ENCODE measurements around the gene HAND1.

The HAND1 gene

GRCh38 chr5:154480847-154481246, 2.8 kb upstream of the HAND1 start:
- Histone ChIP-seq H3K9me3 (ENCODE audit: insufficient read depth, low read depth, low read length) (no peaks in the 10 kb centered on the region), H3K4me1 (ENCODE audit: insufficient read depth, low read length, poor library complexity, severe bottlenecking) (no peaks in the 10 kb centered on the region), H3F3A (ENCODE audit: low read depth) (no peaks in the 10 kb centered on the region), H3K79me2 (ENCODE audit: insufficient read depth, low read length) (no peaks in the 10 kb centered on the region), H2AFZ (ENCODE audit: low read length) (no peak overlapping the region), H3K9me2 (replicated peaks; ENCODE audit: low read depth, low read length) (no peaks in the 10 kb centered on the region), H3K4me3 (ENCODE audit: low read length, poor library complexity, severe bottlenecking) (no peak overlapping the region), H3K4me2 (ENCODE audit: low read depth, low read length, poor library complexity, severe bottlenecking) (no peak overlapping the region), H3K9ac (ENCODE audit: low read depth, low read length, poor library complexity, severe bottlenecking) (no peak overlapping the region), H3K36me3 (ENCODE audit: insufficient read depth, low read length) (no peaks in the 10 kb centered on the region), H4K20me1 (ENCODE audit: insufficient read depth, low read length, poor library complexity, severe bottlenecking) (no peaks in the 10 kb centered on the region), H3K27me3 (ENCODE audit: insufficient read depth, low read length, poor library complexity, severe bottlenecking) (no peaks in the 10 kb centered on the region)
- TF ChIP-seq CTCF (conservative IDR thresholded peaks at IDR 0.05; ENCODE audit: low read length) (no peak), EZH2phosphoT487 (IDR thresholded peaks at IDR 0.05; ENCODE audit: borderline replicate concordance) (no peak)

GRCh38 chr5:154479944-154480750, 2.1 kb upstream of the HAND1 start:
- H3K4me1 ChIP-seq (ENCODE audit: insufficient read depth, low read length, poor library complexity, severe bottlenecking) = no peaks in the 10 kb centered on the region
- no peaks in the 10 kb centered on the region for H3F3A ChIP-seq (ENCODE audit: low read depth)
- no peaks in the 10 kb centered on the region for H3K9me2 ChIP-seq (replicated peaks; ENCODE audit: low read depth, low read length)
- no peaks in the 10 kb centered on the region for H3K36me3 ChIP-seq (ENCODE audit: insufficient read depth, low read length)
- no peak for TF ChIP-seq CTCF (conservative IDR thresholded peaks at IDR 0.05; ENCODE audit: low read length)
- TF ChIP-seq EZH2phosphoT487 (IDR thresholded peaks at IDR 0.05; ENCODE audit: borderline replicate concordance) = no peak
- no peaks in the 10 kb centered on the region for H3K9me3 ChIP-seq (ENCODE audit: insufficient read depth, low read depth, low read length)
- no peaks in the 10 kb centered on the region for H3K27me3 ChIP-seq (ENCODE audit: insufficient read depth, low read length, poor library complexity, severe bottlenecking)
- no peak overlapping the region for H2AFZ ChIP-seq (ENCODE audit: low read length)
- H3K4me3 ChIP-seq (ENCODE audit: low read length, poor library complexity, severe bottlenecking) = no peak overlapping the region
- no peak overlapping the region for H3K4me2 ChIP-seq (ENCODE audit: low read depth, low read length, poor library complexity, severe bottlenecking)
- H4K20me1 ChIP-seq (ENCODE audit: insufficient read depth, low read length, poor library complexity, severe bottlenecking) = no peaks in the 10 kb centered on the region
- no peak overlapping the region for H3K9ac ChIP-seq (ENCODE audit: low read depth, low read length, poor library complexity, severe bottlenecking)
- no peaks in the 10 kb centered on the region for H3K79me2 ChIP-seq (ENCODE audit: insufficient read depth, low read length)

- H3K9ac ChIP-seq (ENCODE audit: low read depth, low read length, poor library complexity, severe bottlenecking) = no peak overlapping the region
- H3K4me3 ChIP-seq (ENCODE audit: low read length, poor library complexity, severe bottlenecking) = no peak overlapping the region
Observed at GRCh38 chr5:154479160-154479943, 1.3 kb upstream of the HAND1 start.

More at GRCh38 chr5:154479160-154479943, 1.3 kb upstream of the HAND1 start:
- no peaks in the 10 kb centered on the region for H3K9me2 ChIP-seq (replicated peaks; ENCODE audit: low read depth, low read length)
- H3K9me3 ChIP-seq (ENCODE audit: insufficient read depth, low read depth, low read length) = no peaks in the 10 kb centered on the region
- no peak overlapping the region for H3K4me2 ChIP-seq (ENCODE audit: low read depth, low read length, poor library complexity, severe bottlenecking)
- no peaks in the 10 kb centered on the region for H3F3A ChIP-seq (ENCODE audit: low read depth)
- H3K36me3 ChIP-seq (ENCODE audit: insufficient read depth, low read length) = no peaks in the 10 kb centered on the region
- no peaks in the 10 kb centered on the region for H4K20me1 ChIP-seq (ENCODE audit: insufficient read depth, low read length, poor library complexity, severe bottlenecking)
- H2AFZ ChIP-seq (ENCODE audit: low read length) = no peak overlapping the region
- no peaks in the 10 kb centered on the region for H3K79me2 ChIP-seq (ENCODE audit: insufficient read depth, low read length)
- no peak for TF ChIP-seq EZH2phosphoT487 (IDR thresholded peaks at IDR 0.05; ENCODE audit: borderline replicate concordance)
- TF ChIP-seq CTCF (conservative IDR thresholded peaks at IDR 0.05; ENCODE audit: low read length) = no peak
- no peaks in the 10 kb centered on the region for H3K4me1 ChIP-seq (ENCODE audit: insufficient read depth, low read length, poor library complexity, severe bottlenecking)
- H3K27me3 ChIP-seq (ENCODE audit: insufficient read depth, low read length, poor library complexity, severe bottlenecking) = no peaks in the 10 kb centered on the region
